Vagina (tissue), 2 donors: ENCODE data around the gene NOXA1. TPM values are rescaled to one million over a fixed set of nuclear protein-coding genes. Genes with fewer than 3 reads are reported as not detected.

Experiments
- DNase-seq, 2 donors: peaks; one replicate each; pipeline ENCODE4 v3.0.0-alpha.2; 2017; ENCODE audit errors: extremely low spot score in 2 of 2
- H3K27ac ChIP-seq: fragments of 200-600 bp; sonication (generic); one replicate; pipeline ENCODE4 v1.5.1; 2019
- H3K27me3 ChIP-seq: fragments of 200-600 bp; sonication (generic); one replicate; pipeline ENCODE4 v1.5.1; 2019
- H3K36me3 ChIP-seq, 2 donors: fragments of 200-600 bp; sonication (generic); one replicate each; pipeline ENCODE4 v1.5.1; 2017 to 2019
- H3K4me1 ChIP-seq: fragments of 200-600 bp; sonication (generic); one replicate; pipeline ENCODE4 v1.5.1; 2019
- H3K4me3 ChIP-seq, 2 donors: fragments of 200-600 bp; sonication (generic); 1 replicate in 1 of 2; 2 replicates in 1 of 2; pipeline ENCODE4 v1.5.1; 2016 to 2019
- H3K9me3 ChIP-seq: fragments of 200-600 bp; sonication (generic); one replicate; pipeline ENCODE4 v1.5.1; 2019
- CTCF ChIP-seq, 3 experiments: fragments of 450-650 bp in 2 of 3; fragments of 200-600 bp in 1 of 3; sonication (generic) in 1 of 3; IDR thresholded peaks; one replicate each; pipeline ENCODE4 v1.5.1; 2017 to 2019; ENCODE audit warnings: antibody characterized with exemption in 3 of 3, mild to moderate bottlenecking in 2 of 3, moderate library complexity in 2 of 3
- POLR2A ChIP-seq, 2 donors: fragments of 450-650 bp; IDR thresholded peaks; one replicate each; pipeline ENCODE4 v1.6.1; 2017; ENCODE audit warnings: antibody characterized with exemption in 2 of 2, mild to moderate bottlenecking in 2 of 2, moderate library complexity in 2 of 2
- POLR2AphosphoS5 ChIP-seq, 2 donors: sonication (generic); formaldehyde crosslinking; IDR thresholded peaks; one replicate each; pipeline ENCODE4 v1.9.0; 2017; ENCODE audit warnings: antibody characterized with exemption in 2 of 2, mild to moderate bottlenecking in 2 of 2, low read depth in 1 of 2; ENCODE audit not compliant: insufficient read depth in 1 of 2
- intact Hi-C: fragments of 100-400 bp; cut with DNase I; formaldehyde crosslinking; loops from one replicate; pipeline ENCODE4 v1.15.1; 2023
- microRNA-seq: library from miRNA; unstranded; fragments of <30 nt; microRNA quantifications from one replicate; pipeline ENCODE4, GENCODE V29; 2017; ENCODE audit warnings: borderline number of aligned reads, borderline replicate concordance
- total RNA-seq: library from RNA; depleted of rRNA; stranded (reverse); fragments of >200 nt; gene quantifications from one replicate; pipeline ENCODE4 v1.2.3, GENCODE V29; 2016

NOXA1 gene
- total RNA-seq, 1 donor from 2014 or later, result 2.9 TPM

GRCh38 chr9:137479892-137480685 is 56.9 kb downstream of the NOXA1 start:
- Histone ChIP-seq H3K36me3 (no peaks in the 10 kb centered on the region), H3K27ac (peak overlapping the region; percentile 11), H3K4me1 (peaks cover 10% of the 10 kb centered on the region), H3K27me3 (no peaks in the 10 kb centered on the region), H3K9me3 (peaks cover 7% of the 10 kb centered on the region), H3K4me3 (no peak overlapping the region)
- DNase-seq, result no peak
- intact Hi-C loops, result no loop called here
- TF ChIP-seq CTCF (IDR thresholded peaks at IDR 0.05) (no peak), POLR2AphosphoS5 (IDR thresholded peaks at IDR 0.05; ENCODE audit: insufficient read depth in 1 of 2, low read depth in 1 of 2) (no peak), POLR2A (IDR thresholded peaks at IDR 0.05) (no peak)

DNA sequence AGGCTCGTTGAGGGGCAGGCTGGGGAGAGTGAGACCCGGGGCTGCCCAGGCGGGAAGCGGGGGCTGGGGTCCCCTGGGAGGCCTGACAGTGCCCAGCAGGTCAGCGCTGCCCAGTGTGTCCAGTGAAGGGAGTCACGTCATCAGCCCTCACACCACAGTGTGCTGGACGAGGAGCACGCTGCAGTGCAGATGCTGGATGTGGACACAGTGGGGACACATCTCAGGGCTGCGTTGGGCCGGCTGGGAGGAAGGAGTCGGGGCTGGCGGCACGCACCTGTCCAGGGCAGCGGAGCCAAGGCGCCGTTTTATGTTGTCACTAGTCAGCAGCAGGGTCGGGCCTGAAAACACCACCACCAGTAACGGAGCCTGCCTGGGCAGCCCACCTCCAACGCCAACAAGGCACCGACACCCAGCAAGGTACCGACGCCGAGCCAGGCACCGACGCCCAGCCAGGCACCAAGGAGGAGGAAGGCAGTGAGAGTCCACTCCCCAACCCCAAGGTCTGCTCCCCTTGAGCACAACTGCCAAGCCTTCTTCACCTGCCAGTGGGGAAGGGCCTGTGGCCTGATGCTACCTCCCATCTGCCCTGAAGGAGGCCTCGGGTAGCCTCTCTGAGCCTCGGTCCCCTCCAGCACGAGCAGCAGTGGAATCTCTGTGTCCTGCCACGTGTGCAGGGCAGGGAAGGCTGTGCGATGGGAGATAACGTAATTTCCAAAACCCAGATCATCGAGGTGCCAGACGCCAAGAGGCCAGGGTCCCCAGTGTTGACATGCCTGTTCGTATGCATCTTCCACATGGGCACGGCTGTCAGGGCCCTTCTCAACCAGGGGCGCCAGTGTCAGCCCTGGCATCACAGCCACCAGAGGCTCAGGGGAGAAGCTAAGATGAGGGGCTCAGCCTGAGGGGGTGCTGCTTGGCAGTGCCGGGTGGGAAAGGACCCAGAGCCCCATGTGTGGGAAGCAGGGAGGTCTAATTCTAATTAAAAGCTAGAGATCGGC is 57.8 kb downstream of the NOXA1 start:
- no peak overlapping the region for H3K27ac ChIP-seq
- DNase-seq, result no peak
- H3K9me3 ChIP-seq, result peaks cover 3% of the 10 kb centered on the region
- H3K36me3 ChIP-seq, result no peaks in the 10 kb centered on the region
- intact Hi-C loops, result no loop called here
- no peak for TF ChIP-seq CTCF (IDR thresholded peaks at IDR 0.05)
- TF ChIP-seq POLR2A (IDR thresholded peaks at IDR 0.05), result no peak
- TF ChIP-seq POLR2AphosphoS5 (IDR thresholded peaks at IDR 0.05; ENCODE audit: insufficient read depth in 1 of 2, low read depth in 1 of 2), result no peak
- no peak overlapping the region for H3K4me3 ChIP-seq
- H3K4me1 ChIP-seq, result peaks cover 10% of the 10 kb centered on the region
- no peaks in the 10 kb centered on the region for H3K27me3 ChIP-seq

- peak in 1 of 2 donors; percentile 46 for TF ChIP-seq POLR2AphosphoS5 (IDR thresholded peaks at IDR 0.05; ENCODE audit: insufficient read depth in 1 of 2, low read depth in 1 of 2)
- no peak for TF ChIP-seq POLR2A (IDR thresholded peaks at IDR 0.05)
- no peaks in the 10 kb centered on the region for H3K36me3 ChIP-seq
- intact Hi-C loops, result no loop called here
- no peaks in the 10 kb centered on the region for H3K9me3 ChIP-seq
- peaks cover 10% of the 10 kb centered on the region for H3K4me1 ChIP-seq
- no peak overlapping the region for H3K27ac ChIP-seq
- DNase-seq, result no peak
- H3K27me3 ChIP-seq, result no peaks in the 10 kb centered on the region
- no peak overlapping the region for H3K4me3 ChIP-seq
These were observed 59.0 kb downstream of the NOXA1 start for GRCh38 chr9:137482094-137482781.

Small RNAs within 50 kb of the gene (microRNA-seq; reads per million reads assigned to microRNA genes)
- not detected for gene MIR7114

Other genes starting within 250 kb of the NOXA1 start
- 30.0 TPM for gene ANAPC2, start 234.8 kb upstream of the NOXA1 start, total RNA-seq
- 49.8 TPM for gene SSNA1, start 234.7 kb upstream of the NOXA1 start, total RNA-seq
- 6.9 TPM for gene TPRN, start 222.7 kb upstream of the NOXA1 start, total RNA-seq
- 24.6 TPM for gene TMEM203, start 217.7 kb upstream of the NOXA1 start, total RNA-seq
- 12.0 TPM for gene NDOR1, start 217.7 kb upstream of the NOXA1 start, total RNA-seq
- gene RNF208, start 201.2 kb upstream of the NOXA1 start, total RNA-seq, result 0.98 TPM
- 24.3 TPM for gene CYSRT1, start 198.2 kb upstream of the NOXA1 start, total RNA-seq
- gene RNF224, start 195.9 kb upstream of the NOXA1 start, total RNA-seq, result 0.74 TPM
- not detected for gene SLC34A3, start 192.5 kb upstream of the NOXA1 start, total RNA-seq
- 312 TPM for gene TUBB4B, start 182.1 kb upstream of the NOXA1 start, total RNA-seq
- not detected for gene STPG3, start 172.1 kb upstream of the NOXA1 start, total RNA-seq
- 44.0 TPM for gene NELFB, start 168.1 kb upstream of the NOXA1 start, total RNA-seq
- 13.0 TPM for gene TOR4A, start 145.7 kb upstream of the NOXA1 start, total RNA-seq
- gene NRARP, start 121.1 kb upstream of the NOXA1 start, total RNA-seq, result 29.5 TPM
- gene EXD3, start 231 bp upstream of the NOXA1 start, total RNA-seq, result 35.6 TPM
- gene ENTPD8, start 18.0 kb downstream of the NOXA1 start, total RNA-seq, result not detected
- 35.1 TPM for gene NSMF, start 35.9 kb downstream of the NOXA1 start, total RNA-seq
- gene PNPLA7, start 127.0 kb downstream of the NOXA1 start, total RNA-seq, result 16.2 TPM
- 83.7 TPM for gene MRPL41, start 128.5 kb downstream of the NOXA1 start, total RNA-seq
- gene DPH7, start 155.5 kb downstream of the NOXA1 start, total RNA-seq, result 32.9 TPM
- gene ZMYND19, start 167.1 kb downstream of the NOXA1 start, total RNA-seq, result 10.3 TPM
- 114 TPM for gene ARRDC1, start 182.3 kb downstream of the NOXA1 start, total RNA-seq
- 65.8 TPM for gene EHMT1, start 195.6 kb downstream of the NOXA1 start, total RNA-seq